HG03469 (cell line): ENCODE measurements around the gene INO80.

Experiments
- ATAC-seq: cut with Tn5 transposase; IDR thresholded peaks from one replicate; pipeline ENCODE4 v1.9.1; 2021; ENCODE audit warnings: mild to moderate bottlenecking, moderate library complexity, moderate number of reproducible peaks; ENCODE audit not compliant: unreplicated experiment

The INO80 gene

GRCh38 chr15:41048852-41049251, 67.2 kb downstream of the INO80 start:
- ATAC-seq = no peak

- ATAC-seq = no peak
These were observed 67.7 kb downstream of the INO80 start for GRCh38 chr15:41048397-41048796.

GRCh38 chr15:41047474-41047873, 68.6 kb downstream of the INO80 start:
- ATAC-seq = no peak

GRCh38 chr15:41043276-41043951, 72.7 kb downstream of the INO80 start:
- no peak for ATAC-seq

GRCh38 chr15:41042851-41043250, 73.2 kb downstream of the INO80 start:
- ATAC-seq = no peak

- ATAC-seq = no peak
These were observed 77.0 kb downstream of the INO80 start for GRCh38 chr15:41039121-41039520.

GRCh38 chr15:41032079-41032328, 84.1 kb downstream of the INO80 start:
- no peak for ATAC-seq

GRCh38 chr15:41031232-41032078, 84.6 kb downstream of the INO80 start:
- no peak for ATAC-seq

- no peak for ATAC-seq
These were observed 87.2 kb downstream of the INO80 start for GRCh38 chr15:41028853-41029252.

- no peak for ATAC-seq
These were observed 90.7 kb downstream of the INO80 start for GRCh38 chr15:41025393-41025792.

- no peak for ATAC-seq
These were observed 91.2 kb downstream of the INO80 start for GRCh38 chr15:41024885-41025284.

GRCh38 chr15:41024131-41024530, 91.9 kb downstream of the INO80 start:
- ATAC-seq = no peak

GRCh38 chr15:41022487-41023090, 93.5 kb downstream of the INO80 start:
- ATAC-seq = no peak

GRCh38 chr15:41020829-41021228, 95.3 kb downstream of the INO80 start:
- ATAC-seq = no peak

- ATAC-seq = no peak
These were observed 95.8 kb downstream of the INO80 start for GRCh38 chr15:41020311-41020710.

- ATAC-seq = no peak
These were observed 96.9 kb downstream of the INO80 start for GRCh38 chr15:41019174-41019573.

GRCh38 chr15:41018534-41018933, 97.5 kb downstream of the INO80 start:
- no peak for ATAC-seq

GRCh38 chr15:41017066-41017735, 98.9 kb downstream of the INO80 start:
- no peak for ATAC-seq

GRCh38 chr15:41013691-41014414, 102.2 kb downstream of the INO80 start:
- no peak for ATAC-seq

- ATAC-seq = no peak
These were observed 104.8 kb downstream of the INO80 start for GRCh38 chr15:41011055-41011815.
